Neuronal stem cell (in vitro differentiated cells): ENCODE data around the gene MTFP1.
A peak's percentile ranks its signal among the peaks of the same experiment; 100 is the strongest.

Experiments
- DNase-seq: peaks from one replicate; pipeline ENCODE4 v3.0.0-alpha.2; 2013; ENCODE audit warnings: low spot score
- H2AFZ ChIP-seq: one replicate; pipeline ENCODE4 v1.6.1; 2013; ENCODE audit warnings: mild to moderate bottlenecking, low read length, inconsistent platforms
- H2AK5ac ChIP-seq: 2 replicates; pipeline ENCODE4 v1.6.1; 2013; ENCODE audit warnings: low read depth, mild to moderate bottlenecking, inconsistent platforms, low read length, moderate library complexity, mixed read lengths
- H2BK120ac ChIP-seq: 2 replicates; pipeline ENCODE4 v1.6.1; 2013; ENCODE audit warnings: low read depth, mild to moderate bottlenecking, inconsistent platforms, low read length, moderate library complexity, mixed read lengths
- H2BK12ac ChIP-seq: one replicate; pipeline ENCODE4 v1.6.1; 2013; ENCODE audit warnings: low read length, inconsistent platforms
- H2BK15ac ChIP-seq: 2 replicates; pipeline ENCODE4 v1.6.1; 2013; ENCODE audit warnings: mild to moderate bottlenecking, low read length, inconsistent platforms, mixed read lengths
- H2BK5ac ChIP-seq: one replicate; pipeline ENCODE4 v1.6.1; 2013; ENCODE audit warnings: inconsistent platforms, mild to moderate bottlenecking, low read length, moderate library complexity
- H3K14ac ChIP-seq: one replicate; pipeline ENCODE4 v1.6.1; 2013; ENCODE audit warnings: low read length, inconsistent platforms
- H3K18ac ChIP-seq: 2 replicates; pipeline ENCODE4 v1.6.1; 2013; ENCODE audit warnings: low read length, inconsistent platforms
- H3K23ac ChIP-seq: 2 replicates; pipeline ENCODE4 v1.6.1; 2013; ENCODE audit warnings: low read depth, mild to moderate bottlenecking, mixed read lengths, low read length, inconsistent platforms; ENCODE audit not compliant: poor library complexity
- H3K27ac ChIP-seq: replicated peaks from 3 replicates; pipeline ENCODE4 v1.5.1; 2013; ENCODE audit warnings: low read length, inconsistent platforms
- H3K27me3 ChIP-seq, 3 experiments: 2 replicates each; pipeline ENCODE4 v1.6.1; 2013; ENCODE audit warnings: low read length in 3 of 3, mild to moderate bottlenecking in 2 of 3, inconsistent platforms in 1 of 3, low read depth in 1 of 3, mixed read lengths in 1 of 3, moderate library complexity in 1 of 3; ENCODE audit not compliant: control insufficient read depth in 3 of 3, insufficient read depth in 3 of 3
- H3K36me3 ChIP-seq, 2 donors: replicated peaks in 1 of 2; 2 replicates each; pipeline ENCODE4 v1.6.1; 2013; ENCODE audit warnings: low read length in 2 of 2; ENCODE audit not compliant: control insufficient read depth in 2 of 2, insufficient read depth in 2 of 2
- H3K4ac ChIP-seq: 2 replicates; pipeline ENCODE4 v1.6.1; 2013; ENCODE audit warnings: inconsistent platforms, mild to moderate bottlenecking, low read length, moderate library complexity
- H3K4me1 ChIP-seq, 2 donors: 1 replicate in 1 of 2; 2 replicates in 1 of 2; pipeline ENCODE4 v1.6.1; 2013; ENCODE audit warnings: low read length in 2 of 2, low read depth in 1 of 2; ENCODE audit not compliant: control insufficient read depth in 2 of 2, insufficient read depth in 1 of 2
- H3K4me2 ChIP-seq: one replicate; pipeline ENCODE4 v1.6.1; 2013; ENCODE audit warnings: mild to moderate bottlenecking, low read length, inconsistent platforms; ENCODE audit not compliant: insufficient read depth, poor library complexity, severe bottlenecking
- H3K4me3 ChIP-seq, 2 donors: 2 replicates each; pipeline ENCODE4 v1.5.1; 2013; ENCODE audit warnings: low read length in 2 of 2, mild to moderate bottlenecking in 2 of 2, inconsistent platforms in 1 of 2, moderate library complexity in 1 of 2
- H3K79me1 ChIP-seq: one replicate; pipeline ENCODE4 v1.6.1; 2013; ENCODE audit warnings: low read depth, mild to moderate bottlenecking, inconsistent platforms, low read length, moderate library complexity
- H3K9ac ChIP-seq: one replicate; pipeline ENCODE4 v1.6.1; 2013; ENCODE audit warnings: mild to moderate bottlenecking, low read depth, low read length, inconsistent platforms; ENCODE audit not compliant: poor library complexity
- H3K9me3 ChIP-seq, 2 donors: replicated peaks in 1 of 2; 2 replicates each; pipeline versions ENCODE3 to v1.6.1; 2013; ENCODE audit warnings: low read length in 2 of 2, mild to moderate bottlenecking in 2 of 2, inconsistent platforms in 1 of 2, low read depth in 1 of 2, mixed read lengths in 1 of 2, moderate library complexity in 1 of 2; ENCODE audit not compliant: control insufficient read depth in 2 of 2, insufficient read depth in 1 of 2
- H4K8ac ChIP-seq: one replicate; pipeline ENCODE4 v1.6.1; 2013; ENCODE audit warnings: low read depth, mild to moderate bottlenecking, inconsistent platforms, low read length, moderate library complexity
- H4K91ac ChIP-seq: one replicate; pipeline ENCODE4 v1.6.1; 2013; ENCODE audit warnings: low read length, low read depth, mild to moderate bottlenecking, inconsistent platforms; ENCODE audit not compliant: poor library complexity
- WGBS, 2 donors: extraction: QIAGEN DNeasy Blood & Tissue Kit; methylation state at CpG; one replicate each; pipeline ENCODE4 v1.1.7; 2013; ENCODE audit warnings: missing lambda C conversion rate in 2 of 2, mixed read lengths in 1 of 2; ENCODE audit not compliant: insufficient read length in 2 of 2, insufficient replicate concordance in 1 of 2; ENCODE audit errors: extremely low coverage in 2 of 2; 5-methylcytosine and 5-hydroxymethylcytosine counted together

Gene MTFP1

DNA sequence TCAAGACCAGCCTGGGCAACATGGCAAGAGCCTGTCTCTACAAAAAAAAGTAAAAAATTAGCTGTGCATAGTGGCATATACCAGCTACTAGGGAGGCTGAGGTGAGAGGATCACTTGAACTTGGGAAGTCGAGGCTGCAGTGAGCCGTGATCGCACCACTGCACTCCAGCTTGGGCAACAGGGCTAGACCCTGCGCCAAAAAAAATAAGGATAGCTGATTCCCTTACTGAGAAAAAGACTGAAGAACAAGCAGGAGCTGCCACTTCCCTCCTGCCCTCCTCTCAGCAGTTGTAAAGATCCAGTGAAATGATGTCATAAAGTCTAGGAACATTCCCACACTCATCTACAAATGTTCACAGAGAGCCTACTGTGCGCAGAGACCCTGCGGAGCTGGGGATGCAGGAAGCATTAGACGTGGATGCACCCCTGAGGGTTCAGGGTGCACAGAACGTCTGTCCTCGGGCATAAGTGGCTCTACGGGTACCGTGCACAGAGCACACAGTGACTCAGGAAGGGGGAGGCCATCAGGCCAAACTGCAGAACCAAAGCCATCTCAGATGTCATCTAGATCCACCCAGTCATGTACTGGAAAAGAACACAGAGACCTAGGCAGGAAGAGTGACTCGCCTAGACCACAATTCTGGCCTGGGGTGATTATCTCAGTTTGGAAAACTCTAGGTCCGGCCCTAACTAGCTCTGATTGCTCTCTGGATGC, 17.0 kb upstream of the MTFP1 start:
- H3K36me3 ChIP-seq = peaks cover 2 to 20% of the 10 kb centered on the region in 2 donors
- no peak overlapping the region for H3K4ac ChIP-seq
- H2AK5ac ChIP-seq = no peak overlapping the region
- no peak overlapping the region for H3K18ac ChIP-seq
- H3K4me3 ChIP-seq = no peak overlapping the region
- no peaks in the 10 kb centered on the region for H3K27me3 ChIP-seq
- no peak overlapping the region for H3K4me2 ChIP-seq
- H3K27ac ChIP-seq = no peak overlapping the region
- peaks cover 0 to 2% of the 10 kb centered on the region in 2 donors for H3K4me1 ChIP-seq
- no peak overlapping the region for H2BK12ac ChIP-seq
- no peaks in the 10 kb centered on the region for H3K79me1 ChIP-seq
- H2AFZ ChIP-seq = no peak overlapping the region
- DNase-seq = no peak
- H2BK15ac ChIP-seq = no peak overlapping the region
- no peak overlapping the region for H4K91ac ChIP-seq
- H3K9me3 ChIP-seq = no peaks in the 10 kb centered on the region
- H3K14ac ChIP-seq = no peak overlapping the region
- no peak overlapping the region for H4K8ac ChIP-seq
- no CpG with 5 or more reads among the region's 13 CpGs for WGBS, 2 donors
- no peak overlapping the region for H2BK120ac ChIP-seq
- no peak overlapping the region for H3K23ac ChIP-seq
- H3K9ac ChIP-seq = no peak overlapping the region
- H2BK5ac ChIP-seq = no peak overlapping the region

DNA sequence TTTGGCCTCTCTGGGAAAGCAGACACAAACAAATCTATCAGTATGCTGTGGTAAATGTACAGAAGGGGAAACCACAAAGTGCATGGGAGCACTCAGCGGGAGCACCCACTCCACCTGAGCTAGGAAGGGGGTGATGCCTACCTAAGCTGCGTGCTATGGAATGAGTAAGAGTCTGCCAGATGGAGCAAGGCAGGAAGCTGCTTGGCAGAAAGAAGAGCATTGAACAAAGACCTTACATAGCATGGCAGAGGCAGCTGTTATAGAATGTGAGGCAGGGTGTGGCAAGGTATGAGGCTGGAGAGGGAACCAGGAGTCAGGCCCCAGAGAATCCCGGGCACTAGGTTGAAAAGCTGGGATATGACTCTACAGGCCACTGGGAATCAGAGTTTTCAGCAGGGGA, 13.8 kb upstream of the MTFP1 start:
- Histone ChIP-seq H2BK120ac (no peak overlapping the region), H3K14ac (no peak overlapping the region), H3K79me1 (no peaks in the 10 kb centered on the region), H2BK12ac (no peak overlapping the region), H2BK15ac (no peak overlapping the region), H3K4ac (no peak overlapping the region), H3K4me3 (no peak overlapping the region), H3K18ac (no peak overlapping the region), H4K8ac (no peak overlapping the region), H3K4me2 (no peak overlapping the region), H2AFZ (no peak overlapping the region), H3K27ac (no peak overlapping the region), H3K9ac (no peak overlapping the region), H3K36me3 (peaks cover 6 to 39% of the 10 kb centered on the region in 2 donors), H4K91ac (no peak overlapping the region), H3K27me3 (no peaks in the 10 kb centered on the region), H2BK5ac (no peak overlapping the region), H3K23ac (no peak overlapping the region), H3K9me3 (no peaks in the 10 kb centered on the region), H3K4me1 (no peaks in the 10 kb centered on the region), H2AK5ac (no peak overlapping the region)
- no CpG with 5 or more reads among the region's 3 CpGs for WGBS, 2 donors
- no peak for DNase-seq

DNA sequence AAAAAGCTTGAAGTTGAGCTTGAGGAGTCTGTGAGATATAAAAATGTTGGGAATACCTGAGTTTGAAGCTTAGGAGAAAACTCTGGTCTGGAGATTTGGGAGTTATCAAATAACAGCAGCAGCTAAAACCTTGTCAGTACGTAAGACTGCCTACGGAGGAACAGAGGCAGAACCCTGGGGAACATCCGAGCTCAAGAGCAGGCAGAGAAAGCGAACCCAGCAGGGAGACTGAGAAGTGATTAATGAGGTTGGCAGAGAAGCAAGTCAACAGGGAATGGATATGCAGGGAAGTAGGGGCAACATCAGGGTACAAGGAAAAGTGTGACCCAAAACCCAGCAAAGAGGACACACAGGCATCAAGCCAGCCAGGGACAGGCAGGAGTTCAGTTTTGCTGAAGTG, 12.6 kb upstream of the MTFP1 start:
- Histone ChIP-seq H3K4ac (no peak overlapping the region), H2AK5ac (no peak overlapping the region), H3K4me2 (no peak overlapping the region), H2BK12ac (no peak overlapping the region), H3K79me1 (no peaks in the 10 kb centered on the region), H3K14ac (peak overlapping the region; percentile 71), H3K27me3 (no peaks in the 10 kb centered on the region), H3K4me3 (no peak overlapping the region), H2BK15ac (no peak overlapping the region), H4K8ac (no peak overlapping the region), H3K36me3 (peaks cover 4 to 40% of the 10 kb centered on the region in 2 donors), H3K23ac (no peak overlapping the region), H2BK5ac (no peak overlapping the region), H3K18ac (no peak overlapping the region), H2BK120ac (no peak overlapping the region), H3K9ac (no peak overlapping the region), H4K91ac (no peak overlapping the region), H2AFZ (no peak overlapping the region), H3K4me1 (no peaks in the 10 kb centered on the region), H3K27ac (no peak overlapping the region), H3K9me3 (no peaks in the 10 kb centered on the region)
- no CpG with 5 or more reads among the region's 4 CpGs for WGBS, 2 donors
- no peak for DNase-seq

DNA sequence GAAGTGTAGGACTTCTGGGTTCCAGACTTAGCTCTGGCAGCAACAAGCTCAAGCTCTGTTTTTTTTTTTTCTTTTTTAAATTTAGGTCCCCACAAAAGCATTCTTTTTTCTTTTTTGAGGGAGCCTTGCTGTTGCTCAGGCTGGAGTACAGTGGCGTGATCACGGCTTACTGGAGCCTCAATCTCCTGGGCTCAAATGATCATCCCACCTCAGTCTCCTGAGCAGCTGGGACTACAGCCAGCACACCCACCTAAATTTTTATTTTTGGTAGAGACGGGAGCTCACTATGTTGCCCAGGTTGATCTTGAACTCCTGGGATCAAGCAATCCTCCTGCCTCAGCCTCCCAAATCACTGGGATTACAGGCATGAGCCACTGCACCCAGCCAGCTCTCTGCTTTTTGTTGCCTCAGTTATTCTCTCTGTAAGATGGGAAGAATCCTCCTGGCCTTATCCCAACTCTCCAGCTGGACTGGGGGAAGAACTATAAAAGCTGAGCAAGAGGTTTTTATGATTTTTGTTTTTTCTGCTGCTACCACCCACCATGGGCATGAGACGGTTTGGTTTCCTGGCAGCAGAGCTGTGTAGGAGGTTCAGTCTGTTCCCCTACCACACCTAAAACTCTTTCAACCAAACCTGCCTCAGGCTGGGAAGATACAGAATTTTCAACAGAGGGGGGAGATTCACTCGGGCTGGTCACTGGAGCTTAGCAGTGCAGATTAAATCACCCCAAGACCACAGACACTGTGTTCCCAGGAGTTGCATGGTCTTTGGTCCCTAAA, 11.6 kb upstream of the MTFP1 start:
- H2BK5ac ChIP-seq = no peak overlapping the region
- no peak overlapping the region for H3K4me3 ChIP-seq
- no peak overlapping the region for H3K4me2 ChIP-seq
- H3K18ac ChIP-seq = no peak overlapping the region
- H2BK120ac ChIP-seq = no peak overlapping the region
- H3K27me3 ChIP-seq = no peaks in the 10 kb centered on the region
- H3K9me3 ChIP-seq = no peaks in the 10 kb centered on the region
- H3K23ac ChIP-seq = no peak overlapping the region
- H2AFZ ChIP-seq = no peak overlapping the region
- no peak overlapping the region for H2BK15ac ChIP-seq
- H3K4me1 ChIP-seq = no peaks in the 10 kb centered on the region
- no peak overlapping the region for H3K14ac ChIP-seq
- H3K36me3 ChIP-seq = peaks cover 4 to 45% of the 10 kb centered on the region in 2 donors
- H3K4ac ChIP-seq = no peak overlapping the region
- no peaks in the 10 kb centered on the region for H3K79me1 ChIP-seq
- no peak overlapping the region for H4K8ac ChIP-seq
- DNase-seq = no peak
- H2BK12ac ChIP-seq = no peak overlapping the region
- H2AK5ac ChIP-seq = no peak overlapping the region
- no CpG with 5 or more reads among the region's 5 CpGs for WGBS, 2 donors
- no peak overlapping the region for H3K27ac ChIP-seq
- no peak overlapping the region for H4K91ac ChIP-seq
- no peak overlapping the region for H3K9ac ChIP-seq
